Activated CD8-positive, alpha-beta memory T cell treated with anti-CD3 and anti-CD28 coated beads, Interleukin-2, amount 50 U/mL, for 48 hours (primary cell): ENCODE results near the gene ZNF804A.
"Not testable (repeated sequence)": the region's sequence is repeated elsewhere in the genome, so short reads cannot be mapped to it uniquely, and the experiment has no call there.

Experiments used
- DNase-seq: peaks from one replicate; pipeline ENCODE4 v3.0.0-alpha.2; 2020

The ZNF804A gene

DNA sequence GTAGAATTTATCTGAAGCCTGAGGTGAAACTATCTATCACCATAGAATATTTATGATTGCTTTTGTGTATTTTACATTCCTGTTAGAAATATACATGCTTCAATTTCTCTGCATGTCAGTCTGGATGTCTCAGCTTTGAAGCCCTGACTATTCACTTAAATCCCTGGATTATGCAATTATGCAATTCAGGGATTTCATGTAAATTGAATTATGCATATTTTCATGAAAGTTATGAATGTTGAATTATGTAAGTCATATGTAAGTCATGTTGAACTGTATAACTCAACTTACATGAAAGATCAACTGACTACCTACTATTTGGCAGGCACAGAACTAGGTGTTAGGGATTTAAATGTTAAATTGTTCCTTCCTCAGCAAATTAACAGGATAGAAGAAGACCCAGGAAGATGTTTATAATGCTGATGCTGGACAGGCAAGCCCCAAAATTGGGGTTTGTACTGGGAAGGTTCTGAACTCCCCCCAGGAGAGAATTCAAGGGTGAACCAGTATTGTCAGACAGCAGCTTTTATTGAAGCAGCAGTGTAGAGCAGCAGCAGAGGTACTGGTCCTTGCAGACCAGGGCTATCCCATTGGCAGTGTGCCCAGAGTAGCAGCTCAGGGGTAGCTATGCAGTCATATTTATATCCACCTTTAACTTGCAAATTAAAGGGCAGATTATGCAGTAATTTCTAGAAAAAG, 236.5 kb downstream of the ZNF804A start:
- DNase-seq, result no peak

GRCh38 chr2:184835398-184835715, 237.0 kb downstream of the ZNF804A start:
- no peak for DNase-seq

DNA sequence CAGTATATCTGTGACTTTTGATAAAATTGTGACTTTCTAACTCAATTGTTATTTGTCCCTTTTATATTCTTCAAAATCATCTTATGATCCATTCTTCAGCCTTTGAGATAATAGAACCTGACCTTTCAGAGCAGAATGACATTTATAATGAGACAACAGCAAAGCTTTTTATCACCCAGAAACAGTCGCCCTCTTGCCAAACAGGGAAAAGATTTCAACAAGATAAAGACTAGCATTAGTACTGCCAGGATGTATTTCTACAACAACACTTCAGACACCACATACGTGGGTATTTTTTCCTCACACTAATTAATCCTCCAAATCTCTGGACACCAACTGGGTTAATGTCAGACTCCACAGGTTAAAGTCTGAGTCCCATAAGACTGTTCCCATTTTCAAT, 249.0 kb downstream of the ZNF804A start:
- no peak for DNase-seq

DNA sequence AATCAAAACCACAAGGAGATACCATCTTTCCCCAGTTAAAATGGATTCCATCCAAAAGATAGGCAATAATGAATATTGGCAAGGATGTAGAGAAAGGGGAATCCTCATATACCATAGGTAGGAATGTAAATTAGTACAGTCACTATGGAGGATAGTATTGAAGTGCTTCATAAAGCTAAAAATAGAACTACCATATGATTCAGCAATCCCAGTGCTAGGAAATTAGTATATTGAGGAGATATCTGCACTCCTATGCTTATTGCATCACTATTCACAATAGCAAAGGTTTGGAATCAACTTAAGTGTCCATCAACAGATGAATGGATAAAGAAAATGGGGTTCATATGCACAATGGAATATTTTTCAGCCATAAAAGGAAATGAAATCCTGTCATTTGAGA, 251.2 kb downstream of the ZNF804A start:
- DNase-seq, result no peak

- DNase-seq, result no peak
Measured at GRCh38 chr2:184851576-184851975, 253.2 kb downstream of the ZNF804A start.

GRCh38 chr2:184859187-184859586, 260.9 kb downstream of the ZNF804A start:
- DNase-seq, result no peak

DNA sequence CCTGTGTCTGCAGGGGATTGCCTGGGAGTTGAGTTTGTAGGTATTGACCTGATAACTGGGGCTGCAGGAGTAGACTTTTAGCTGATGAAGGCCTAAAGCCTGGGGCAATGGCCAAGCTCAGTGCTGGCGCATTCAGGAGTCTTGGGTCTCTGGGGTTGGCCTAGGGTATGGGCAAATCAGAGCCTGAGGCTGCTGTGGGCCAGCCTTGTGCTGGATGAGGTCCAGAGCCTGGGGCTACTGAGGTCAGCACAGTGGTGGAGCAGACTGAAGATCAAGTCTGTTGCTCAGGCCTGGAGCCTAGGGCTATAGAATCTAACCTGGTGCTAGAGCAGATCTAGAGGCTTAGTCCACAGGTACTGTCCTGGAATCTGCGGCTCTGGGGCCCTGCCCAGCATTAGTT, 262.4 kb downstream of the ZNF804A start:
- no peak for DNase-seq

DNA sequence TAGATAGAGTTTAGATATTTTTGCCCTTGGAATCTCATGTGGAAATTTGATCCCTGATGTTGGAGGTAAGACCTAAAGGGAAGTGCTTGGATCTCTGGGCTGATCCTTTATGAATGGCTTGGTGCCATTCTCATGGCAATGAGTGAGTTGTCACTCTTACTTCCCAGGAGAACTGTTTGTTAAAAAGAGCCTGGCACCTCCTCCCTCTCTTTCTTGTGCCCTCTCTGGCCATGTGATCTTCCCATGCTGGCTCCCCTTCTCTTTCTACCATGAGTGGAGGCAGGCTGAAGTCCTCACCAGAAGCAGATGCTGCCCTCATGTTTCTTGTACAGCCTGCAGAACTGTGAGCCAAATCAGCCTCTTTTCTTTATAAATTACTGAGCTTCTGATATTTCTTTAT, 276.9 kb downstream of the ZNF804A start:
- DNase-seq, result no peak

GRCh38 chr2:184875911-184876310, 277.6 kb downstream of the ZNF804A start:
- no peak for DNase-seq

GRCh38 chr2:184877909-184878308, 279.6 kb downstream of the ZNF804A start:
- no peak for DNase-seq

- no peak for DNase-seq
Measured at GRCh38 chr2:184879671-184880070, 281.3 kb downstream of the ZNF804A start.

- DNase-seq, result not testable (repeated sequence)
Measured at GRCh38 chr2:184886585-184886984, 288.3 kb downstream of the ZNF804A start.

DNA sequence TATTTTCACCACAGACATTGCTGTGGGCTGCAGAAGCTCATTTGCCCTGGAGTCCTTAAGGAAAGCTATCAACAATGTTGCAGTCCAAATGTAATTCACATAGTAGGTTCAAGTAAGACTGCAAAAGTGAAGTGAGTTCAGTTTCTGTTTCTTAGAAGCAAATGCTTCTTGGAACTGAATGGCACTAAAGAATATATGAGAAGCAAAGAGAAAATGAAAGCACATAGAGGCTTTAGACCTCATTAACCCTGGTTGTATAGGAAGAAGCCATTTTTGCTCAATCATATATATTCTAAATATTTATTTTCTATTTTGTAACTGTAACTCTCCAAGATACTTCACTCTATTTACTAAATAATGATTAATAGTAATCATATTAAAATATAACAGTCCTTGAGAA, 292.0 kb downstream of the ZNF804A start:
- DNase-seq, result no peak

- DNase-seq, result no peak
Measured at GRCh38 chr2:184904991-184905390, 306.7 kb downstream of the ZNF804A start.

GRCh38 chr2:184906160-184906559, 307.8 kb downstream of the ZNF804A start:
- DNase-seq, result no peak

DNA sequence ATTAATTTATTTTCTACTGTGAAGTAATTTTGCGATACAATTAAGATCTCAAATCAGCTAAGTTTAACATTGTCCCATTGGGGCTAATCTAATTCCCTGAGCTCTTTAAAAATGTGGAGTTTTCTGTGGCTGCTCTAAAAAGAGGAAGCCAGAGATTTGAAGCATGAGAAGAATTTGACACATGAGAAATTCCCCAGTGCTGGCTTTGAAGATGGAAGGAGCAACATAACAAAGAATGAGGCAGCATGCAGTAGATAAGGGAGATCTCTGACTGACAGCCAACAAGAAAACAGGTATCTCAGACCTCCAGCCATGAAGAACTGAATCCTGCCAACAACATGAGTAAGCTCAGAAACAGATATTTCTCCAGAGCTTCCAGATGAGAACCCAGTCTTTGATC, 308.4 kb downstream of the ZNF804A start:
- no peak for DNase-seq

GRCh38 chr2:184908966-184909365, 310.6 kb downstream of the ZNF804A start:
- no peak for DNase-seq

DNA sequence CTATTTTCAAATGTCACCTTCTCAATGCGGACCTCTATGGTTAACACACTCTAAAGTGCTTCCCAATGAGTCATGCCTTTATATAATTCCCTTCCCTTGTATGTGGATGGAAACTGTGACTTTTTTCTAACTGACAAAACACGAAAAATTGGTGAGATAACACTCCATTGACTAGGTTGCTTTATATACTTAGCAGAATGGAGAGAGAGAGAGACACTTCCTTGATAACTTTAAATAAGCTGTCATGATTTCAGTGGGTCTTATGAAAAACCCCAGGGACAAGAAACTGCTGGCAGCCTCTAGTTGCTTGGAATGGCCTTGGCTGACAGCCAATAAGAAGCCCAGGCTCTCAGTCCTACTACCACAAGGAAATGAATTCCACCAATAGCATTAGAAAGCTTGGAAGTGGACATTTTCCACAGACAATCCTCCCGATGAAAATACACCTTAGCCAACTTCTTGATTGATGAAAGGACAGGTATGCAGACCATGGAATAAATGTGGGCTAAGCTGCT, 322.2 kb downstream of the ZNF804A start:
- no peak for DNase-seq

- no peak for DNase-seq
Measured at GRCh38 chr2:184921676-184922075, 323.3 kb downstream of the ZNF804A start.

DNA sequence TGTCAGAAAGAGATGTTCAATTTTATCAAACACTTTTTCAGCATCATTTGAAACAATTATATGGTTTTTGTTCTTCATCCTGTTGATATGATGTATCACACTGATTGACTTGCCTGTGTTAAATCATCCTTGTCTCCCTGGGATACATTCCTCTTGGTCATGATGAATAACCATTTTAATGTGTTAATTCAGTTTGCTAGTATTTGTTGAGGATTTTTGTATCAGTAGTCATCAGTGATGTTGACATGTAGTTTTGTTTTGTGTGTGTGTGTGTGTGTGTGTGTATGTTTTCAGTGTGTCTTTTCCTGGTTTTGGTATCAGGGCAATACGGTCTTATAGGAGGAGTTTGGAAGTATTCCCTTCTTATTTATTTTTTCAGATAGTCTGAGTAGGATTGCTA, 325.4 kb downstream of the ZNF804A start:
- DNase-seq, result no peak

DNA sequence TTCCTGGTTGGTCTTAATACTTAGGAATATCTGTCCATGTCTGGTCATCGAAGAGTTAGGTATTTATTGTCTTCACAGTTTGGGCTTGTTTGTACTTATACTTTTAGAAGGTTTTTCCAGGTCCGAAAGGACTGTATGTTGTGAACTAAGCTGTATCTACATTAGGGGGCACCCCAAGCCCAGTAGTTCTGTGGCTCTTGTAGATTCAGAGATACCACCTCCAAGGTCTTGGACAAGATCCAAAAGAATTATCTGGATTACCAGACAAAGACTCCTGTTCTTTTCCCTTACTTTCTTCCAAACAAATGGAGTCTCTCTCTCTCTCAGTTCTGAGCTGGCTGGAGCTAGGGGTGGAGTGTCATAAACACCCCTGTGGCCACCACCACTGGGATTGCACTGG, 328.7 kb downstream of the ZNF804A start:
- no peak for DNase-seq

DNA sequence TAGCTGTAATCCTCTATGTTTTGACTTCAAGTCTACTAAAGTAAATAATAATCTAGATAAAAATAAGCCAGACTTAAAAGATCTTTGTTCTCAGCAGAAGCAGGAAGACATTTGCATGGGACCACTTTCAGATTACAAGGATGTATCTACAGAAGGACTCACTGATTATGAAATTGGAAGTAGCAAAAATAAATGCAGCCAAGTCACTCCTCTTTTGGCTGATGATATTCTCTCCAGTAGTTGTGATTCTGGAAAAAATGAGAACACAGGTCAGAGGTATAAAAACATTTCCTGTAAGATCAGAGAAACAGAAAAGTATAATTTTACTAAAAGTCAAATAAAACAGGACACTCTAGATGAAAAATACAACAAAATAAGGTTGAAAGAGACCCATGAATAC, 338.4 kb downstream of the ZNF804A start:
- no peak for DNase-seq

DNA sequence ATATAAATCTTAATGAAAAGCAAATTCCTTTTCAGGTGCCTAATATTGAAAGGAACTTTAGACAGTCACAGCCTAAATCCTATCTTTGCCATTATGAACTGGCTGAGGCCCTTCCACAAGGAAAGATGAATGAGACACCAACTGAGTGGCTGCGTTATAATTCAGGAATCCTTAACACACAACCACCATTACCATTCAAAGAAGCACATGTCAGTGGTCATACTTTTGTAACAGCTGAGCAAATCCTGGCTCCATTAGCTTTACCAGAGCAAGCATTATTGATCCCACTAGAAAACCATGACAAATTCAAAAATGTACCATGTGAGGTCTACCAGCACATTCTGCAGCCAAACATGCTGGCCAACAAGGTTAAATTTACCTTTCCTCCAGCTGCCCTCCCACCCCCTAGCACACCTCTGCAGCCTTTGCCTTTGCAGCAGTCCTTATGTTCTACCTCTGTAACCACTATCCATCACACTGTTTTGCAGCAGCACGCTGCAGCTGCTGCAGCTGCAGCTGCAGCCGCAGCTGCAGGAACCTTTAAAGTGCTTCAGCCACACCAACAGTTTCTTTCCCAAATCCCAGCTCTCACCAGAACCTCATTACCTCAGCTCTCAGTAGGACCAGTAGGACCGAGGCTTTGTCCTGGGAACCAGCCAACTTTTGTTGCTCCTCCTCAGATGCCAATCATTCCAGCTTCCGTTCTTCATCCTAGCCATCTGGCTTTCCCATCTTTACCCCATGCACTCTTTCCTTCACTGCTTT, 340.1 kb downstream of the ZNF804A start:
- no peak for DNase-seq

DNA sequence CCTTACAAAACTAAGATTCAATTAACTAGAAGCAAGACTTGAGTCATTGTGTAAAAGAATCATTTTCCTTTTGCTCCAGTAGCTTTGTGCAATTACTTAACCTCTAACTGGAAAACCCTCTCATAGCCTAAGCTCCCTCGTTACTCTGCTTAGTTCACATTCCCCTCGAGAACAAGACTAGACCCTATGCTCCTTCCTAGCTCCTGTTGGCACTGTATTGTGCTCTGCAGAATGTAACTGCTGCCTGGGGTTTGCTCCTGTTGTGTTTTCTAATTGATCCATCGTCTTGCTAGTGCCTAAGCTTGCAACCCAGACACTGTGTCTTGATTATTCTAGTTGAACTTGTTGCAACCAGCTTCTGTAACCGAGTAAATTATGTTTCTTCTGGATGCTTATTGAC, 347.0 kb downstream of the ZNF804A start:
- no peak for DNase-seq

DNA sequence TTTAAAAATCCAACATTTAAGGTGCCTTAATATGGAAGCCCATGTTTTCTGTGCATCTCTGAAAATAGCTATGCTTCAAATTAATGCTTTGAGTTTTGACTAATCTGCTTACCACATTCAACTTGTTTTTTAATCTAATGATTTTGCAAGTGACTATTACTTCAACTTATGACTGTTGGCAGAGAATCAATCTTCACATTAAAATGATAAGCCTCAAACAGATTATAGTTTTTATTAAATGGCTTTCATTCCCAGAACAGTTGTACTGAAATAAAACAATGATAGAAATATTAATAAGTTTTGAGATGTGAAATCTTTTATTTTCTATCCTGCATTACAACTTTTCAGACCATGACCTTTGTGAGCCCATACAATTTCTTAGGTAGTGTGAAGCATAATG, 347.5 kb downstream of the ZNF804A start:
- DNase-seq, result no peak
